ENCODE data around the gene CCDC78.
"Not testable (repeated sequence)": the region's sequence is repeated elsewhere in the genome, so short reads cannot be mapped to it uniquely, and the experiment has no call there.

The CCDC78 gene

DNA sequence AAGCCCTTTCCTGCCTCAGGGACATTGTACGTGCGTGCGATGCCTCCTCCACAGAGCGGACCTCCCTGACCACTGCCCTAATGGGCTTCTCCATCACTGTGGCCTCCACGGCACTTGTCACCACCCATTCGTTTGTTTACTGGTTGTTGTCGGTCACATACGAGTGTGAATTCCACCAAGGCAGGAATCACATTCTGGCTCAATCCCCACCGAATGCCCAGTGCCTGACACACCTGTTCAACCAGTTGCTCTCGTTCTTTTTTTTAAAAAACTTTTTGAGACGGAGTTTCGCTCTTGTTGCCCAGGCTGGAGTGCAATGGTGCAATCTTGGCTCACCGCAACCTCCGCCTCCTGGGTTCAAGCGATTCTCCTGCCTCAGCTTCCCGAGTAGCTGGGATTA lies 35.0 kb downstream of the CCDC78 start:
- DNase-seq: not testable (repeated sequence)

DNA sequence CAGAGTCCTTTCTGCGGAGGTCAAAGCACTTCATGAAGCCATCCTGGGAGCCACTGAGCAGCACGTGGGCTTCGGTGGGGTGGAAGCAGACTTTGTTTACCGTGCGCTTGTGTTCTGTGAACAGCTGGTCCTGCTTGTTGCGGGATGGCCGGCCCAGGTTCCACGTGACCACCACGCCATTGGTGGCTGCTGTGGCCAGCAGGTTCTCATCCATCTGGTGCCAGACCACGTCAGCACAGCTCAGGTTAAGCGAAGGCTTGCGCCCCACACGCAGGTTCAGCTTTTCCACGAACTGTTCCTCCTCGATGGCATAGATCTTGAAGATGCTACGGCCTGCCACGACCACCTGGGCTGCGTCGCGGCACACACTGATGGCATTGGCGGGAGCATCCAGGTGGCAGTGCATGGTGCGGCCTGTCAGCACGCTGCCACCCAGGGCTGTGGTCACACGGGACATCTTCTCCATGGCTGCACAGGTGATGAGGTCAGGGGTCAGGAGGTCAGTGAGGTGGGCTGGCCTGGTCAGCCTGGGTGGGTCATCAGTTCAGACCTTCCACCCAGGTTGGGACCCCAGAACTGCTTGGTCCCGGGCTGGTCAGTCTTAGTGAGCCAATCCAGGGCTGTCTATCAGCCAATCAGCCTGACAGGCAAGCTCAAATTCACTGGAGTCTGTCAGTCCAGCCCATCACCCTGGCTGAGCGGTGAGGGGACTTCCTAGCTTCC lies 36.9 kb downstream of the CCDC78 start:
- DNase-seq: no peak

DNA sequence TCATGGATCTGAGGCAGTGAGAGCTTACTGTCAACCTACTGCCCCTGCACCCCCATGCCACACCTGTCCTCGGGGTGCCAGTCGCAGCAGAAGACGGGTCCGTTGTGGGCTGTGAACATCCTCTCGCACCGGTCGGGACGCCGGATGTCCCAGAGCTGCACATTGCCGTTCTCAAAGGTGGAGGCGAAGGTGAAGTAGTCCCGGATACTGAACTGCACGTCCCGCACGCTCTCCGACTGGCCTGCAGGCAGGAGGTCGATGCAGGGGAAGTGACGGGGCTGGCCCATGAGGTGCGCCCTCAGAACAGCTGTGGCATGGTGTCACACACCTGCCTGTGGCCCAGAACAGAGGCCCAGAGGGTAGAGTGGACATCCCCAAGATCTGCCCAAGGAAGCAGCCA lies 38.7 kb downstream of the CCDC78 start:
- no peak for DNase-seq

DNA sequence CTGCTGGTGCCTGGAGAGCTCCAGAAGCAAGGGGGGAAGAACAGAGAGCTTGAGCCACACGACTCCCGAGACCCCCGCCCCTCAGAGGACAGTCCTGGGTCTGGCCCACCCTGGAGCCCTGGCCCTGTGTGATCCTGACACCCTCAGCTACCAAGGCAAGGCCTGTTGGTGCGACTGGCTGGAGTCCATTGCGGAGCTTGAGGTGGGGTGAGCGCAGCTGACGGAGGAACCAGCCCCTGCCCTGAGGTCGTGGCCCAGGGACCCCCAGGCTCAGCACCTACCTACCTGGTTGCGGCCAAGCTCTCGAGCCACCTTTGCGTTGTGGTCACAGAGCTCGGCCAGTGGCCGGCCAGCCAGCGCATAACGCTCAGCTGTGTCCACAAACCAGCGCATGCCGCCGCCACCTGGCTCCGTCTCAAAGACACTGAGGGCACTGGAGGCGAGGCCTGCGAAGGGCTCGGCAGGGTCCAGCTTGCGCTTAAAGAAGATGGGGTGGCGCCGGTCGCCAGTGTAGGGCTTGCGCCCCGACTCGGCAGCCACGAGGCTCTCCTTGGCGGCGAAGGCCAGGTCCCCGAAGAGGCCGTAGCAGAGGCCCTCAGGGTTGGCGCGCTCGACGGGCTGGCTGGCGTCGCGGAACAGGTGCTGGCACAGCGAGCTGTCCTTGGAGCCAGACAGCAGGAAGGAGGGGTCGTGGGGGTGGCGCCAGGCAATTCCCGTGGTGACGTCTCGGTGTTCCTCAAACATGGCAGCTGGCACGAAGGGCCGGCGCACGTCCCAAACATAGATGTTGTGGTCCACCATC lies 39.6 kb downstream of the CCDC78 start:
- DNase-seq: no peak

DNA sequence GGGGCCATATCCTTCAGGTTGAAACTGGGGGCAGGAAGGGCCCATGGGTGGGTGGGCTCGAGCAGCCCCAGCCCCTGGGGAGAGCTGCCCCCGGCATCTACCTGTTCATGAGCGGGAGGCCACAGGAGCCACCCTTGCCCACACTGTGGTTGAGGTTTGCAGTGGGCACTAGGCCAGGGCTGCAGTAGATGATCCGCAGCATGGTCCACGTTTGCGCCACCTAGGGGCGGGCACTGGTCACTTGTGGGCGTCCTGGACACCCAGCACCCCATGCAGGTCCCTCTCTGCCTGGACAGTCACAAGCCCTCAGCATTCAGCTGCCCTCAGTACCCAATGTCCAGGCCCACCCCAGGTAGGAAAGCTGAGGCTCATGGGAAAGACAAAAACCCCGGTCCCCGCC lies 40.3 kb downstream of the CCDC78 start:
- no peak for DNase-seq

DNA sequence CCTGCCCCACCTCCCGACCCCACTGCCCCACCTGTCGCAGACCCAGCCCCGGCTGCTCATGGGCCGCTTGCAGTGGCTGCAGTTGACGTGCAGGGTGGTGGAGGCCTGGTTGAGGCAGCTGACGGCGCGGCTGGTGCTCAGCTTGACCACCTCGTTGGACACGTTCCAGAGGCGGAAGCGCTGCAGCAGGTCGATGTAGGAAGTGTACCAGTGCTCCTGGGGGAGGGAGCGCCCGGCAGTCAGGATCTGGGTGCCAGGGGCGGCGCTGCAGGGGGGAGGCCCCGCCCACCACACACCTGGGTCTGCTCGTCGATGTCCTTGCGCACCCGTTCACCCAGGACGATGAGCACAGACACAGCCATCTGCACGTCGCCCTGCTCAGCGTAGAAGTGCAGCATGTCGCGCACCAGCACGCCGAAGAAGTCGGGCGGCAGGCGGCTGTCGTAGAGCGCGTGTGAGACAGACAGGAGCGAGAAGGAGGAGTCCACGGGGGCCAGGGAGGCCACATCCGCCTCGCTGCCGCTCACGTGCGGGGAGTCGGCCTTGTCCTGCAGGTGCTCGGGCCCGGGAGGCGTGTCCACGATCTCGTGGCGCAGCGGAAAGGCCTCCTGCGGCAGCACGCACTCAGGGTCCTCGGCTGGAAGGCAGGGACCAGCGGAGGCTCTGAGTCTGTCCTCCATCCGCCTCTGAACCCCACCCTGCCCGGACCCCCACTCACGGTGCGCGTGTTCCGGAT lies 41.1 kb downstream of the CCDC78 start:
- DNase-seq: peak; percentile 38

DNA sequence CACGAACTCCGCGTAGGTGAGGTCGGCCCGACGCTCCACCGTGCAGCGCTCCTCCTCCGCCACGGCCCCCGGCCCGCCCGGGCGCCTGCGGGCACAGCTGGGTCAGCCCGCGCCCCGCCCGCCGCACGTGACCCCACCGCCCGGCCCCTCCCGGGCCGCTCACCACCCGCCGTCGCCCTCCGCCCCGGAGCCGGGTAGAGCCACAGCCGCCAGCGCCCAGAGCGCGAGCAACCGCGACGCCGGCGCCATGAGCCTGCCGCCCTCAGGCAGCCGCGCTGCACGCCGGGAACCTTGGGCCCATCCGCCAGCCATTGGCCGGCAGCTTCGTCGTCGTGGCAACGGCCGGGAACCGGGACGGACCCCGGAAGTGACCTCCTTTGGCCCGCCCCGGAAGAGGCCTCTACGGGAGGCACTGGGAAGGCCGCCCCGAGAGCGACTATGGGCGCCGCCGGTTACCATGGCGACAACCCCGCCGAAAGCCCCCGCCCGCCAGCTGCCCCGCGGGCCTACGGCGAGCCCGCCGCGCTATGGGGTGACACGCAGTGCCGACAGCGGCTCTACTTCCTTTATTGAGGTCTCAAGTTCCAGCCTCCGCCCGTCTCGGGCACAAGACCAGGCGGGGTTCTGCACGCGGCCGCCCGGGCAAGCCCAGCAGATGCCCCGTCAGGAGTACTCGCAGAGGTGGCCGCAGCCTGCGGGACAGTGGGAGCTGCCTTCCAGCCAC lies 42.0 kb downstream of the CCDC78 start, which contains the start of gene JMJD8:
Gene JMJD8, minus strand, starts transcription at position 264 of the 724 bp plus-strand sequence. Its CDS starts 15 bp downstream, at position 249.
- DNase-seq: peak; percentile 82

DNA sequence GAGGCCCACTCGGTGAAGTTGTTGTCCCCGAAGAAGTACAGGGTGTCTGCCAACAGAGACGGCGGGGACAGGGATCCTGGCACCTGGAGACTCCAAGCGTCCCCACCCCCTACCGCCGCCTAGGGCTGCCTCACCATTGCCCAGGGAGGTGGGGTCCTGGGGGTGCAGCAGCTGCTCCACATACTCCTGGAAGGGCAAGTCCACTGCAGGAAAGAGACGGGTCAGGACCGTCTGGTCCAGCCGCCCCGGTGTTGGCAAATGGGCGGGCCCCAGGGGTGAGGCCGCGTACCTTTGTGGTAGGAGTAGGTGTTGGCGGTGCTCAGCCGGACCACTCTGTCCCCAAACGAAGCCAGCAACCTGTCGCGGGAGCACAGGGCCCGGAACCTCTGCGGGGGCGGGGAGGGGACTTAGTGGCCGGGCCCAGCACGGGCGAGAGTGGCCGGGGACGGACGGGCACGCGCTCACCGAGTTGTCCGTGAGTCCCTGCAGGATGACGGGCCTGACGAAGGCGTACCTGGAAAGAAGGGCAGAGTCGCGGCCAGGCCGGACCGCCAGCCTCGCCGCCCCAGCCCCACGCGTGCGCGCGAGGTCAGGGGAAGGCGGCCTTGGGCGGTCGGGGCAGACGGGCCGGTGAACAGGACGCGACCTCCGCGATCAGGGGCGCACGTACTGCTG lies 42.7 kb downstream of the CCDC78 start:
- DNase-seq: no peak

DNA sequence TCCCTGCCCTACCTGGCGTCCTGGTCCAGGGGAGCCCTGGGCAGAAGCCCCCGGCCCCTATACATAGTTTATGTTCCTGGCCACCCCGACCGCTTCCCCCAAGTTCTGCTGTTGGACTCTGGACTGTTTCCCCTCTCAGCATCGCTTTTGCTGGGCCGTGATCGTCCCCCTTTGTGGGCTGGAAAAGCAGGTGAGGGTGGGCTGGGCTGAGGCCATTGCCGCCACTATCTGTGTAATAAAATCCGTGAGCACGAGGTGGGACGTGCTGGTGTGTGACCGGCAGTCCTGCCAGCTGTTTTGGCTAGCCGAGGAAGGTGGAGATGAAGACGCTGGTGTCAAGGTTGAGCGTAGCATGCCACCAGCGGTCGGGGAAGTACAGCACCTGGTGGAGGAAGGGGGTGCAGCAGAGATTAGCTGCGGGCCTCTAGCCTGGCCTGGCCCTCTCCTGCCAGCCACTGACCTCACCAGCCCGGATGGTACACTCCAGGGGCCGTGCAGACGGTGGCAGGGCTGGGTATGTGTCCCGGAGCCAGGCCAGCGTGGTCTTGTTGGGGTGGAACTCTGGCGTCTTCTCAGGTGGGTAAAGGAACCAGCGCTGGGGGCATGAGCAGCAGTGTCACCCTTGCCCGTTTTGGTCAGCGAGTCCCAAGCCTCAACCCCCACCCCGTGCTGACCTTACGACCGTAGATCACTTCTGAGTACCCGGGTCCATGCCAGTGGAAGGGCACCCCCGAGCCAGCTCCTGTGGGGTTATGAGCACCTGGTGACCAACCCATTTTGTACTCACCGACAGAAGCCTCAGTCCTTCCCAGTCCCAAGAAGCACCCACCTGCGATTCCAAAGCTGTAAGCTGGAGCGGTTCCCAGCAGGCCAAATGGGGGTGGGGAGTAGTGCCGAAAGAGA lies 43.5 kb downstream of the CCDC78 start:
- DNase-seq: no peak

DNA sequence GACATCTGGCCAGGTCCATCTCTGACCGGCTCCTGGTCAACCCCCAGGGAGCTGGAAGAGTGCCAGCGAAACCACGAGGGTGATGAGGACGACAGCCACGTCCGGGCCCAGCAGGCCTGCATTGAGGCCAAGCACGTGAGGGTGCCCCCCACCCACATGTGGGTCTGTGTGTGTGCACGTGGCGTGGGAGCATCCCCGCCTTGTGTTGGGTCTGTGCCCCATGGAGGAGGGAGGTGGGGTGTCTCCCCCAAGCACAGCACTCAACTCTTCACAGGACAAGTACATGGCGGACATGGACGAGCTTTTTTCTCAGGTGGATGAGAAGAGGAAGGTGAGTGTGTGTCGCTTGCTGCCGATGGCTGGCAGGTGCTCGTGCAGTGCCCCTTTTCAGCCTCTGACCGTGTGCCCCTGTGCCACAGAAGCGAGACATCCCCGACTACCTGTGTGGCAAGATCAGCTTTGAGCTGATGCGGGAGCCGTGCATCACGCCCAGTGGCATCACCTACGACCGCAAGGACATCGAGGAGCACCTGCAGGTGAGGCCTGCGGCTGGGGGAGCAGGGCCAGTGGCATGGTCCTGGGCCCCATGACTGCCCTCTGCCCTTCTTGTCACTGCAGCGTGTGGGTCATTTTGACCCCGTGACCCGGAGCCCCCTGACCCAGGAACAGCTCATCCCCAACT lies 44.4 kb downstream of the CCDC78 start:
- no peak for DNase-seq

DNA sequence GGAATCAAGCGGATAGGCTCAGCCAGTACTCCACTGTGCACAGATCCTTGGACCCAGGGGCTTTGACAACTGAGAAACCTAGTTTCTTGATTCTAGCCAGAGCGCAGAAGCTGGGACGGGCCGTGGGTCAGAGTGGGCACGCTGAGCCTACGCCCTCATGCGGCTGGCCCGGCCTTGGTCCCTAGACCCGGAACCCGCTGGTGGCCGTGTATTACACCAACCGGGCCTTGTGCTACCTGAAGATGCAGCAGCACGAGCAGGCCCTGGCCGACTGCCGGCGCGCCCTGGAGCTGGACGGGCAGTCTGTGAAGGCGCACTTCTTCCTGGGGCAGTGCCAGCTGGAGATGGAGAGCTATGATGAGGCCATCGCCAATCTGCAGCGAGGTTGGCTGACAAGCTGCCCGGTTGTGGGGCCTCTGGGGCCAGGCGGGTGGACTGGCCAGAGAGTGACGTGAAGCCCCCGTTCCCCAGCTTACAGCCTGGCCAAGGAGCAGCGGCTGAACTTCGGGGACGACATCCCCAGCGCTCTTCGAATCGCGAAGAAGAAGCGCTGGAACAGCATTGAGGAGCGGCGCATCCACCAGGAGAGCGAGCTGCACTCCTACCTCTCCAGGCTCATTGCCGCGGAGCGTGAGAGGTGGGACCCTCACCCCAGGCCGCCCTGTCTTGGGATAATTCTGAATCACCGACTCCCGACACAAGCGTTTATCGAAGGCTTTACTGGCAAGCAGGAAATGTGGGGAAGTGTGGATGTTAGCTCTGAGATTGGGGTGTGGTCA lies 45.1 kb downstream of the CCDC78 start:
- no peak for DNase-seq

DNA sequence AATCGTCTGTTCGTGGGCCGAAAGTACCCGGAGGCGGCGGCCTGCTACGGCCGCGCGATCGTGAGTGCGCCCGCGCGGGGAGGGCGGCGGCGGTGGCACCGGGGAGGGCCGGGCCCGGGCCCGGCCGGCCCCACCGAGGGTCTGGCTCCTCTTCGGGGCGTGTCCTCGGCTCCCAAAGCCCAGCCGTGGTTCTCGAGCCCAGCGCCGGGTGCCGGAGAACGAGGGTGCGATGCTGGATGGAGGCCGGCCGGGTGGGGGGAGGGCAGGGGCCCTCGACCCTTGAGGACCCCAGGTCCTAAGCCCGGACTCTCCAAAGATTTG lies 45.7 kb downstream of the CCDC78 start:
- DNase-seq: no peak

DNA sequence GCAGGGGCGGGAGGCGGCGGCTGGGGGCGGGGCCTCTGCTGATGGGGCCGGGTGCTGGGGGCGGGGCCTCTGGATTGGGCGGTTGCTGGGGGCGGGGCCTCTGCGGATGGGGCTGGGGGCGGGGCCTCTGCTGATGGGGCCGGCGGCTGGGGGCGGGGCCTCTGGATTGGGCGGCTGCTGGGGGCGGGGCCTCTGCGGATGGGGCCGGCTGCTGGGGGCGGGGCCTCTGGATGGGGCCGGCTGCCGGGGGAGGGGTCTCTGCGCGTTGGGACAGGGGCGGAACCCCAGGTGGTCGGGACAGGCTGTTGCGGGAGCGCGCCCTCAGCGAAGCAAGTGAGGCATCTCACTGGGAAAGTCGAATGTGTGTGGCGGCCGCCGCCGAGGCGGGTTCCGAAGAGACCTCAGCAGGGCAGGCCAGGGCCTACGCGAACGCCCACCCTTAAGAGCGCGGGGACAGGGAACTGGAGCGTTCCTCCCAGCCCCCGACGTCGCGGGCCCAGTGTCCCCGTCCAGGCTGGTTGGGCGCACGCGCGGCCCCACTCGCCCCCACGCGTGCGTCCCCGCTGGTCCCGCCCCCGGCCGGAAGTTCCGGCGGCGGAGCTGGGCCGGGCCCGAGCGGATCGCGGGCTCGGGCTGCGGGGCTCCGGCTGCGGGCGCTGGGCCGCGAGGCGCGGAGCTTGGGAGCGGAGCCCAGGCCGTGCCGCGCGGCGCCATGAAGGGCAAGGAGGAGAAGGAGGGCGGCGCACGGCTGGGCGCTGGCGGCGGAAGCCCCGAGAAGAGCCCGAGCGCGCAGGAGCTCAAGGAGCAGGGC lies 46.2 kb downstream of the CCDC78 start, which contains the start of gene STUB1:
Gene STUB1, plus strand, starts transcription at position 597 of the 811 bp plus-strand sequence. Its CDS starts 116 bp downstream, at position 713.
- no peak for DNase-seq

DNA sequence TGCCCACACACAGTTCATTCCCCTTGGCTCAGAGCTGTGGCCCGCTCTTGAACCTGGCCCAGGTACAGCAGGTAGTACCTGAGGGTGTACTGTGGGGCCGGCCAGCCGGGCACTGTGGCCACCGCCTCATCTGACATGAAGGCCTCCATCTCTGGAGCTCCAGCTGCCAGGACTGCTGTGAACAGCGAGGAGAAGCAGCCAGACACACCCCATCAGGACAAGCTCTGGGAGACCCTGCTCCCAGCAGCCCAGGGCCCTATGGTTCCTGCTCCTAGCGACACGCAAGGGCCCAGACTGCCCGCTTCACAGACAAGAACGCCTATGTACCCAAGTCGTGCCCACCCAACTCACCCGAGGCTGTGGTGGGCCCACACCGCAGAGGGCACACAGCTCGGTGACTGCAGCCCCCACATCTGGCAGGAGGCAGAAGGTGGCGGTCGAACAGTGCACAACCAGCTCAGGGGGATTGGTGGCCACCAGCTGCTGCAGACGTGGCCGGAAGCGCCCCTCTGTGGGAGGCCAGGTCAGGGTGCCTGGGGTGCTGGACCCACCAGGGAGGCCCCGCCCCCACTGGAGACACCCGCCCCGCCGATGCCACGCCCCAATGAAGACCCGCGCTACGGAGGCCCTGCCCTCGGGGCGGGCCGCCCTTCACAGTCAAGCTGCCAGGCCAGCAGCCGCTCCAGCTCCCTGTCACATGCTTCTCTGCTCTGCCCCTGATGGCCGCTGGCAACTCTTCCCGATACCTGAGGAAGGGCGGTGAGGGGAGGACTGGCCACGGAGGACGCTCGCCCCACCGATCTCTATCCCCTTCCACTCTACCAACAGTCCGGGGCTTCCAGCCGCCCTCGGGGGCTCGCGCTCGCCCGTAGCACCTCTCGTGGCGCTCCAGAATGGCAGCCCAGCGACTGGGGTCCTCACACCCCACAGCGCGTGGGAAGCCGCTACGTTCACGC lies 47.1 kb downstream of the CCDC78 start:
- DNase-seq: peak; percentile 34

DNA sequence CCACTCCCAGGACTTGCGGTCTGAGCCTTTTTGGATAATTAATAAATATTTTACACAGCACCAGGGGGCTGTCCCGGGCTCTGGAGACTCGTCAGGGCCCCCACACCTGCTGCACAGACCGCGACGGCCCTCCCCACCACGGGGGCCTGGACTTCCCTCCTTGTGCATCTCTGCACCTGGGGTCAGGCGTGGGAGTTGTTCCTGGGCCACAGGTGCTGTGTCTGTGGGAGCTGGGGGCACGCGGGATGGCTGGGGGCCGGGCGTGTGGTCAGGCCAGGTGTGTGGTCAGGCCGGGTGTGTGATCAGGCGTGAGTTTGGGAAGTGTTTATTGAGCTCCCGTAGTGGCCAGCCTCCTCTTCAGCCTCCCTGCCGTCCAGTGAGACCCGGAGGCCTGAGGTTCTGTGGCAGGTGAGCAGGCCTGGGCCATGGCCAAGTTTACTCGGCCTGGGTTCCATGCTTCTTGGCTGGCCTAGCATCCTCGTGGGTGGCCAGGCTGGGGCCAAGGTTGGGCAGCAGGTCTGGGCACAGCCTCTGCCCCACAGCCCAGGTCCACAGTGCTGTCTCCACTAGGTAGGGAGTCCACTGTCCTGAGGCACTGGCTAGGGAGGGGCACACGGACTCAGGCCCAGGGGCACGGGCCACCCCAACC lies 47.9 kb downstream of the CCDC78 start:
- no peak for DNase-seq

DNA sequence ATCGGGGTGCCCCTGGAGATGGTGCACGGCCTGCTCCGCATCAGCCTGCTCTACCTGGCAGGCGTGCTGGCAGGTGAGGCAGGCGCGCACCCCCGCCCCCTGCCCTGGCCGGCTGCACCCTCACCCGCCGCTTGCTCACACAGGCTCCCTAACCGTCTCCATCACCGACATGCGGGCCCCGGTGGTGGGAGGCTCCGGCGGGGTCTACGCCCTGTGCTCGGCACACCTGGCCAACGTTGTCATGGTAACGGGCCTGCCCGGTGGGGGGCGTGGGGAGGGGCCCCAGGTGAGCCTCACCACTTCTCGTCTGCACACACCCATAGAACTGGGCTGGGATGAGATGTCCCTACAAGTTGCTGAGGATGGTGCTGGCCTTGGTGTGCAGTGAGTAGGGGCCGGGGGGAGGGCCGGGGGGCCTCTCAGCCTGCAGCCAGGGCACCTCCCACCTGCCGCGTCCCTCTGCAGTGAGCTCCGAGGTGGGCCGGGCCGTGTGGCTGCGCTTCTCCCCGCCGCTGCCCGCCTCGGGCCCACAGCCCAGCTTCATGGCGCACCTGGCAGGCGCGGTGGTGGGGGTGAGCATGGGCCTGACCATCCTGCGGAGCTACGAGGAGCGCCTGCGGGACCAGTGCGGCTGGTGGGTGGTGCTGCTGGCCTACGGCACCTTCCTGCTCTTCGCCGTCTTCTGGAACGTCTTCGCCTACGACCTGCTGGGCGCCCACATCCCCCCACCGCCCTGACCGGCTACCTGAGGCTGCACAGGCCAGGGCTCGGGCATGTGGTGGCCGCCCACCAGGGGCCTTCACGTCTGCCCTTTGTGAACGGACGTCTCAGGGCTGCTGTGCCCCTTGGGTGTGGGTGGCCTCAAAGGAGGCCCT lies 48.7 kb downstream of the CCDC78 start:
- peak; percentile 17 for DNase-seq

All from NCI-H187 treated with DMSO at 0.1 percent for 48 hours (cell line).